Lung (tissue), 12 donors: ENCODE data around the gene LDB2. TPM values are rescaled to one million over a fixed set of nuclear protein-coding genes. Genes with fewer than 3 reads are reported as not detected.

ENCODE experiments used
- ATAC-seq: fragments of 200-7000 bp; cut with Tn5 transposase; one replicate; pipeline ENCODE4 v1.9.1; 2020; ENCODE audit warnings: moderate number of reproducible peaks; ENCODE audit not compliant: insufficient read depth, low FRiP score
- DNase-seq, 3 donors: peaks; one replicate each; pipeline ENCODE4 v3.0.0-alpha.2; 2013 to 2017
- H3K27ac ChIP-seq, 2 donors: one replicate each; pipeline ENCODE4 v1.5.1; 2013; ENCODE audit warnings: mild to moderate bottlenecking in 2 of 2, moderate library complexity in 2 of 2, control low read depth in 1 of 2, inconsistent platforms in 1 of 2, low read depth in 1 of 2, low read length in 1 of 2
- H3K27me3 ChIP-seq, 3 donors: one replicate each; pipeline ENCODE4 v1.5.1; 2013; ENCODE audit warnings: low read length in 2 of 3; ENCODE audit not compliant: control insufficient read depth in 3 of 3, insufficient read depth in 3 of 3
- H3K36me3 ChIP-seq, 4 donors: one replicate each; pipeline ENCODE4 v1.5.1; 2013; ENCODE audit warnings: low read length in 4 of 4, mild to moderate bottlenecking in 1 of 4, moderate library complexity in 1 of 4; ENCODE audit not compliant: control insufficient read depth in 4 of 4, insufficient read depth in 4 of 4
- H3K4me1 ChIP-seq, 5 donors: one replicate each; pipeline ENCODE4 v1.5.1; 2013; ENCODE audit warnings: low read length in 5 of 5, mild to moderate bottlenecking in 2 of 5, moderate library complexity in 1 of 5; ENCODE audit not compliant: control insufficient read depth in 5 of 5, insufficient read depth in 5 of 5
- H3K4me3 ChIP-seq: one replicate; pipeline ENCODE4 v1.5.1; 2013; ENCODE audit warnings: mild to moderate bottlenecking, control low read depth, moderate library complexity
- H3K9ac ChIP-seq, 2 donors: one replicate each; pipeline ENCODE4 v1.5.1; 2013; ENCODE audit warnings: low read length in 2 of 2, control low read depth in 1 of 2; ENCODE audit not compliant: insufficient read depth in 1 of 2
- H3K9me3 ChIP-seq, 4 donors: one replicate each; pipeline ENCODE4 v1.5.1; 2013; ENCODE audit warnings: low read length in 3 of 4, mild to moderate bottlenecking in 1 of 4, moderate library complexity in 1 of 4; ENCODE audit not compliant: control insufficient read depth in 4 of 4, insufficient read depth in 3 of 4
- CTCF ChIP-seq: IDR thresholded peaks from 2 replicates; pipeline ENCODE4 v1.5.1; 2012; ENCODE audit warnings: mild to moderate bottlenecking; ENCODE audit errors: control extremely low read depth, extremely low read depth
- WGBS, 2 donors: extraction: QIAGEN DNeasy Blood & Tissue Kit; methylation state at CpG; one replicate each; pipeline ENCODE4 v1.1.7; 2013; 5-methylcytosine and 5-hydroxymethylcytosine counted together
- polyA plus RNA-seq, 2 donors: library from polyadenylated mRNA; stranded (reverse); fragments of 200-250 nt; gene quantifications; one replicate each; pipeline ENCODE4 v1.2.1, GENCODE V29; 2013
- total RNA-seq, 2 donors: library from RNA; depleted of rRNA in 1 of 2; stranded (reverse); fragments of >200 nt in 1 of 2; gene quantifications; one replicate each; pipeline ENCODE4 v1.2.1, GENCODE V29; 2014 to 2021
- donor health status: control.
- donor health status: control.
- donor health status: Bipolar disorder and iron deficiency.
- donor health status: healthy.
- donor health status: DM: yes; HTN: yes; CAD: no.

LDB2 gene
- total and polyA plus RNA-seq, 4 donors, result 18.1 to 147 (median 46.1) TPM

- peaks cover 0 to 5% (median 2%) of the 10 kb centered on the region in 4 donors for H3K36me3 ChIP-seq
- no peak for TF ChIP-seq CTCF
- peaks cover 0 to 31% (median 4%) of the 10 kb centered on the region in 5 donors for H3K4me1 ChIP-seq
- no peak for ATAC-seq
- no peak overlapping the region for H3K27ac ChIP-seq
- no peak for DNase-seq
- no peak overlapping the region for H3K4me3 ChIP-seq
- no peaks in the 10 kb centered on the region for H3K27me3 ChIP-seq
- no peaks in the 10 kb centered on the region for H3K9me3 ChIP-seq
- H3K9ac ChIP-seq, result no peak overlapping the region
- WGBS, 2 donors, result 87 to 89% methylated on average over 2 of the region's 2 CpGs
Observed at GRCh38 chr4:16754104-16754503, 144.3 kb downstream of the LDB2 start.

- Histone ChIP-seq H3K9ac (no peak overlapping the region), H3K4me3 (no peak overlapping the region), H3K36me3 (peaks cover 0 to 5% (median under 1%) of the 10 kb centered on the region in 4 donors), H3K27me3 (no peaks in the 10 kb centered on the region), H3K9me3 (no peaks in the 10 kb centered on the region), H3K4me1 (peaks cover 0 to 15% (median 0%) of the 10 kb centered on the region in 5 donors), H3K27ac (no peak overlapping the region)
- ATAC-seq (no peak), DNase-seq (no peak)
- TF ChIP-seq CTCF, result no peak
Observed at GRCh38 chr4:16752150-16752549, 146.3 kb downstream of the LDB2 start.

GRCh38 chr4:16750882-16751642, 147.4 kb downstream of the LDB2 start:
- TF ChIP-seq CTCF, result no peak
- H3K36me3 ChIP-seq, result peaks cover 0 to 5% (median 0%) of the 10 kb centered on the region in 4 donors
- no peak for ATAC-seq
- H3K27ac ChIP-seq, result no peak overlapping the region
- no peaks in the 10 kb centered on the region for H3K27me3 ChIP-seq
- peaks cover 0 to 8% (median 0%) of the 10 kb centered on the region in 5 donors for H3K4me1 ChIP-seq
- H3K4me3 ChIP-seq, result no peak overlapping the region
- DNase-seq, result no peak
- H3K9ac ChIP-seq, result no peak overlapping the region
- 56 to 76% methylated on average over 8 of the region's 8 CpGs for WGBS, 2 donors
- no peaks in the 10 kb centered on the region for H3K9me3 ChIP-seq
